SK-N-MC (cell line): Measurements from ENCODE around the gene TCTN1.

Source experiments
- EZH2 ChIP-seq: fragments of 200-600 bp; sonication (generic); IDR thresholded peaks from one replicate; pipeline ENCODE4 v1.6.1; 2017; ENCODE audit warnings: antibody characterized with exemption
- POLR2AphosphoS5 ChIP-seq: IDR thresholded peaks from 2 replicates; pipeline ENCODE4 v1.6.1; 2012; ENCODE audit warnings: mild to moderate bottlenecking, low read depth, low read length, borderline replicate concordance

GRCh38 chr12:110581931-110582275 is 32.0 kb upstream of the TCTN1 start:
- no peak for TF ChIP-seq EZH2
- no peak for TF ChIP-seq POLR2AphosphoS5
